Right hindlimb (tissue), 1 donor: Measurements from ENCODE around the gene MBOAT2.
"Not testable (repeated sequence)": the region's sequence is repeated elsewhere in the genome, so short reads cannot be mapped to it uniquely, and the experiment has no call there.

Experiments used
- DNase-seq: peaks from one replicate; pipeline ENCODE4 v3.0.0-alpha.2; 2018

MBOAT2 gene

DNA sequence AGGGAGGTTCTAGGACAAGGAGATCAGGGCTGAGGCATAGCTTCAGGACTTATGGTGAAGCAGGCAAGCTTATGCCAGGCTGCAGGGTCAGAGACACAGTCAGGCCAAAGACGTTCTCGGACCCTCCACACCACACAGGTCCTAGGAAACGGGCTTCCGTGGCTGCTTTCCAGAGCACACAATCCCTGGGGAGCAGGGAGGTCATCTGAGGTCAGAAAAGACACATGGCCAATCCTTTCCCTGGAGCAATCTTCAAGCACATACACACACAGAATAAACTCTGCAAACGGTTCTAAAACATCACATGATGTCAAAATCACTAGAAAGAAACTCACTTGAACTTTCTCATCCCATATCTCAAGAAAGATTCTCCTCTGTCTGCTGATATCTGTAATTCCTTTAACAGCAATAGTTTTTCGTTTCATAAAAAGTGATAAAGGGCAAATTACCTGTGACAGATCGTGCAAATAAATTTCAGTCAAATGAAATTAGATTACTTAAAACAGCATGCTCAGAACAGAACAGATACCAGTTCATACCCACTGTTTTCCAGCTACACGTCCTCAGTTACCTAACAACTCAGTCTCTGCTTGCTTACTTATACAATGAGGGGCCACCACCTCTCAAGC, 63.9 kb downstream of the MBOAT2 start:
- no peak for DNase-seq

DNA sequence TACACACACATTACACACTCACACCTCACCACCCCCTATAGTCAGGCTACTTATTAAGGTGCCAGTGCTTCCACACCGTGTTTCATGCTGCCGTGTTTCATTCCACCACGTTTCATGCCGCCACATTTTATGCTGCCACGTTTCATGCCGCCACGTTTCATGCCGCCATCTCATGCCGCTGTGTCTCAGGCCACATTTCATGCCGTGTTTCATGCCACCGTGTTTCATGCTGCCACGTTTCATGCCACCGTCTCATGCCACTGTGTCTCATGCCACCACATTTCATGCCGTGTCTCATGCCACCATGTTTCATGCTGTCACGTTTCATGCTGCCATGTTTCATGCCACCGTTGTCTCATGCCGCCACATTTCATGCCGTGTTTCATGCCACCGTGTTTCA, 65.1 kb downstream of the MBOAT2 start:
- DNase-seq: no peak

DNA sequence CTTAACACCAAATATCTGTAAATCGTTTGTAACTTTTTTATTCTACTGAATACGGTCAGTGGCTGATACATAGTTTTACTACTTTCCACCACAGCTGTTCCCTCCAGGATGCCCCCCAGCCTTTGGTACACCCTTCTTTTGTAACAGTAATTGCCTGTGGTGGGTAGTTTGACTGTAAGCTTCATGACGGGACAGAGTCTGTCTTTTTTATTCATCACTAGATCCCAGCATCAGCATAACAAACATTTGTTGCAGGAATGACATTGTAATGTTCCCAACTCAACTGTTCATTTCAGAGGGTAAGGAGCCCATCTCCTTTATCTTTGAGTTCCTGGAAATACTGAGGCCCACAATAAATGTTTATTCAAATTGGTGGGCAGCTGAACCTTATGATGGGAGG, 67.5 kb downstream of the MBOAT2 start:
- no peak for DNase-seq

DNA sequence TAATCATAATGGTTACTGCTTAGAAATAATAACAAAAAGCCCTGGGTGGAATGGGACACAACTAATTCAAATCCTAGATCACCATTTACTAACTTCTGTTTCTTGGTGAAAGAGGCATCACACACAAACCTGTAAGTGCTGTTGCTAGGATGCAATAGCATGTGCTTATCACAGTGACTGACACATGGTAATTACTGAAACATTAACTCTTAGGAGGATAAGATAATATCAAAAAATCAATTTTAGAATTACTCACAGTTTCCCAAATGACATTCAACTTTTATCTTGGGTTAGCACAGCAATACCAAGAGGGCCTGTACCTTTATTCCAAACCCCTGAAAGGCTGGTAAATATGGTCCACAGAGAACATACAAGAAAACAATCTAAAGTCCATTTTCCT, 69.1 kb downstream of the MBOAT2 start:
- no peak for DNase-seq

DNA sequence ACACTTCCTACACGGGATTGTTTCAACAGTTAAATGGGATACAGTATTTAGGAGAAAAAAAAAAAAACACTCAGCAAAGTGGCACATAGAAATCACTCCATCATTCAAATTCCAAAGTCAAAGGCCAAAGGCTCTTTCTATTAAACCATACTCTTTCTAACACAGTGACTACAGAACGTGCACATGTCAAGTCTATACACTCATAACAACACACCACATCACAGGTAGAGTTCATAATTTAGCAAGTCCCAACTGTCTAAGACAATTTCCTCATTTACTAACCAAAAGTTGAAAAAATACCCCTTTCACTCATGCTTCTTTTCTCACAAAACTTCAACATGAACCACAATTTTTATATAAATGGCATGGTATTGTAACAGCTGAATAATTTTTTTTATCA, 70.8 kb downstream of the MBOAT2 start:
- no peak for DNase-seq

DNA sequence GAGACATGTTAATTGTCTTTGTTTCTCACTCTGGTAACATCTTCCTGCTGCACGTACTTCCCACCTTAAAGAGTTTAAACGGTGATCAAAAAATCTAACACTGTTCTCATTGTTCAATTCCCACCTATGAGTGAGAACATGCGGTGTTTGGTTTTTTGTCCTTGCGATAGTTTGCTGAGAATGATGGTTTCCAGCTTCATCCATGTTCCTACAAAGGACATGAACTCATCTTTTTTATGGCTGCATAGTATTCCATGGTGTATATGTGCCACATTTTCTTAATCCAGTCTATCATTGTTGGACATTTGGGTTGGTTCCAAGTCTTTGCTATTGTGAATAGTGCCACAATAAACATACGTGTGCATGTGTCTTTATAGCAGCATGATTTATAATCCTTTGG, 73.3 kb downstream of the MBOAT2 start:
- DNase-seq: not testable (repeated sequence)

DNA sequence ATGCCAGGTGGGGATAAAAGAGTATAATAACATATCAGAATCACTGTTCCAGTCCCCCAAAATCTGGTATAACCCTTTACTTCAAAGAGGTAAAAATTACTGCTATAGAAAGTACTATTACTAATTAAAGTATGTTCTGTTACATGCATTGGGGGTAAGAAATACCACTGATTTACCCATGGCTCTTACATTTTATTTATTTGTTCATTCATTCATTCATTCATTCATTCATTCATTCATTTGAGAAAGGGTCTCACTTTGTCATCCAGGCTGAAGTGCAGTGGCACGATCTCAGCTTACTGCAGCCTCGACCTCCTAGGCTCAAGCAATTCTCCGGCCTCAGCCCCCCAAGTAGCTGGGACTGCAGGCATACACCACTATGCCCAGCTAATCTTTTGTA, 74.4 kb downstream of the MBOAT2 start:
- DNase-seq: no peak

DNA sequence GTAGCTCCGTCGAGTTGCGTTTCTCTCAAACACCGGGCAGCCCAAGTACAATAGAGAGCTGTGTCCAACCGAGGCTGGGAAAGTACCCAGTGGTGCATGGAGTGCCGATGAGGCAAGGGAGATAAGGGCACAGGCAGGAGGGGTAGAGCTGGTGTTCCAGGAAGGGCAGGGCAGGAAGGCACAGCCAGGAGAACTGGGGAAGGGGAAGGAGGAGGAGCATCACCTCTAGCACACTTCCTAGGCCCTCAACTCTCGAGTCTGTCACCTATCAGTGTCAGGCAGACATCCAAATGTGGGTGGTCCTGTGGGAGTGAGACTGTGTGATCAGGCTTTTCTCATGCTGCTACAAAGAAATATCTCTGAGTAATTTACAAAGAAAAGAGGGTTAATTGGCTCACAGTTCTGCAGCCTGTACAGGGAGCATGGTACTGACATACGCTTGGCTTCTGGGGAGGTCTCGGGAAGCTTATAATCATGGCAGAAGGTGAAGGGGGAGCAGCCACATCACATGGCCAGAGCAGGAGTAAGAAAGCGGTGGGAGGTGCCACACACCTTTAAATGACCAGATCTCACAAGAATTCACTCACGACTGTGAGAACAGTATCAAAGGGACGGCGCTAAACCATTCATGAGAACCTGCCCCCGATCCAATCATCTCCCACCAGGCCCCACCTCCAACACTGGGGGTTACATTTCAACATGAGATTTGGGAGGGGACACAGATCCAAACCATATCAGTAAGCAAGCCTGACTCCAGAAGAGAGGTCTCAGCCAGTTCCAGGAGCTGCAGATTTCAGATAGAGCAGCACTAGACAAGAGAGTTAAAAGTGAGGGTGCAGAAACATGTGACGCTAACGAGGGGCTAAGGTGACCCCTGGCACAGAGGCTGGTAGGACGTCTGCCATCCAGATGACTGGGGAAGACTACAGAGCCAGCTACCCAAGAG, 75.7 kb downstream of the MBOAT2 start:
- no peak for DNase-seq

DNA sequence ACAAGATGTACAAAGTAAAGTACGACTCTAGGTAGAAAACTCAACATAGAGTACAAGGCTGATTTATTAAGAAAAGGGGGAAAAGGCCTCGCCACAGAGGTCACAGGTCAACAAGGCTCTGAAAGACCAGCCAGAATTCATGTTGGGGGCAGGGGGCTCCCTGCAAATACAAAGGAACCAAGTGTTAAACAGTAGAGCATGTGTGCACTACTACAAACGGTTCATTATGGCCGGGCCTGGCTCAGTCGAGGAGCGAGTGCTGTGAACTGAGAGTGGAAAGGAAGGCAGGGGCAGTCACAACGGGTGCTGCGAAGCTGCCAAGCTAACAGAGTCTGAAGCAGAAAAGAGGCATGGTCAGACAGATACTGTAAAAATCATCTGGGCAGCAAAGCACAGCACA, 77.1 kb downstream of the MBOAT2 start:
- DNase-seq: no peak

DNA sequence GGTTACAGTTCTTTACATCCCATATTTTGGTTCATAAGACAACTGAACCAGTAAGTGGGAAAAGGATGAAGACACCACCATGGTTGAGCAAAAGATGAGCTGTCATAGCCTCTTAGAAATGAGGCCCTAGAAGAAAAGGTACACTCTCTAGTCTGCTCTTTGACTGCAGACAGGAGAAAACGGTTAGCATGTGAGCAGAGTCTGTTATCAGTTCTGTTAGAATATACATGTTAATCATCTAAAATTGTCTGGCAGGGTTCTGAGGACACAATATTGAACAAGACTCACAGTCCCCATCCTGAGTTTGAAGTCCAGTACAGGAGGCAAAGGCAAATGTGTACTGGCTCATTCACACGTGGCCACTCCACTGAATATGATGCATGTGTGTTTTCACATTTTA, 78.1 kb downstream of the MBOAT2 start:
- no peak for DNase-seq

DNA sequence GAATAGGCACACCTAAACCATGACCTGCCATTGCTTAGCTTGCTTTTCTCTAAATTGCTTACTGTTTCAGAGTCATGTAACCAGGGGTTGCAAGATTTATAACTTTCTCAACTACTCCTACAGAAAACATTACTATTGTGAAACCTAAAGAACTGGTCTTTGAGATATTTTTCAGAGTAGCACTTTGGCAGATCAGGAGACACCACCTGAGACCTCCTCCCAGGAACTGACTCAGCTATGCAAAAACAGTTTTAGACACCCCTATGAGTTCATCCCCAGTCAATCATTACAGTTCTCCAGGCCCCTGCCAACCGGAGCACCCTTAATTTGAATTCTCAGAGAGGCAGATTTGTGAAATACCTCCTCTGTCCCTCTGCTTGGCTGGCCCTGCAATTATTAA, 80.3 kb downstream of the MBOAT2 start:
- DNase-seq: no peak

DNA sequence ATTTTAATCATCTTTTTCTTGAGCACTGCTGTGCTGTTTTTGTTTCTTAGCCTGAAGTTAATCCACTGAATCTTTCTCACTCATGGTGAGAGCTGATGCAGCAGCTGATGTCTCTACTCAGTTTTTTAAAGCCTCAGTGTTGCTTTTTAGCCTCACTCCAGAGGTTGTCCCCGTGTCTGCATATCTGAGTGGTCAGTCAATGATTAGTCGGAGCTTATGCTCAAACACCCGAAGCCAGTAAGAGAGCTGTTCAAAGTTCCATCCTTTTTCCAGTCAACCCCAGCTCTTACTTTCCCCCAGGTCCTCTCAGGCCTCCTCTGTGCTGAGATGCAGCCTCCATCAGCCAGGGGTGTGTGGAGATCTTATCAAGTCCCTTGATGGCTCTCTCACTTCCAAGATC, 81.1 kb downstream of the MBOAT2 start:
- DNase-seq: no peak

DNA sequence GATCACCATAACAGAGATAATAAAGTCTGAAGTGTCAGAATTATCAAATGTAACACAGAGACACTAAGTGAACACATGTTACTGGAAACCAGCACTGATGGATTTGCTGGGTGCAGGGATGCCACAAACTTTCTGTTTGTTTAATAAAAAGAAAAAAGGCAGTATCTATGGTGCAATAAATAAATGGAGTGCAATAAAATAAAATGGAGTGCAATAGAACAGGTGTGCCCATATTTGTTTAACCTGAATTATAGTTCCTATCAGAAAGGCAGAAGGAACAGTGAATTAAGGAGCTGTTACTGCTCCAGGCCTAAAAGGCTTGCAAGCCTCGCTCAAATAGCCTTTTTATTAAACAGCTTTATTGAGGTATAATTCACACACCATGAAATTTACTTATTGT, 85.1 kb downstream of the MBOAT2 start:
- DNase-seq: no peak

DNA sequence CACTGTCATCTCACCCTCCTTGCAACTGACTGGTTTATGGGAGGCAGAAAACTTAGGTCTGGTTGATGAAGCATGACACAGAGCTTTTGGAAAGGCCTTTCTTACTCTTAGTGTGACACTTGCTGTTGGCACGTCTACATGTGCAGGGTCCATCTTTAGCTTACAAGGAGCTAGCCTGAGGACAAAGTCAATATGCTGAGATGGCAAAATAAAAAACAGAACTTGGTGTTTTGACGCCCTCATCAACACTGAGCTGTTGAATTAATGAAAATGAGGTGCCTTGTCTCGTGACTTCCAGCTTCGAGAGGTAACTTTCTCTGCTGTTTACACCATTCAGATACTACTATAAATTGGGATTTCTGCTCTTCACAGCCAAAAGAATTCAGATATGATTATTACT, 87.5 kb downstream of the MBOAT2 start:
- DNase-seq: no peak

DNA sequence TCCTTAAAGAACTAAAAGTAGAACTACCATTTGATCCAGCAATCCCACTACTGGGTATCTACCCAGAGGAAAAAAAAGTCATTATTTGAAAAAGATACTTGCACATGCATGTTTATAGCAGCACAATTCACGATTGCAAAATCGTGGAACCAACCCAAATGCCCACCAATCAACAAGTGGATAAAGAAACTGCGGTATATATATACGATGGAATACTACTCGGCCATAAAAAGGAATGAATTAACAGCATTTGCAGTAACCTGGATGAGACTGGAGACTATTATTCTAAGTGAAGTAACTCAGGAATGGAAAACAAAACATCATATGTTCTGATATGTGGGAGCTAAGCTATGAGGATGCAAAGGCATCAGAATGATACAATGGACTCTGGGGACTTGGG, 89.7 kb downstream of the MBOAT2 start:
- DNase-seq: not testable (repeated sequence)

DNA sequence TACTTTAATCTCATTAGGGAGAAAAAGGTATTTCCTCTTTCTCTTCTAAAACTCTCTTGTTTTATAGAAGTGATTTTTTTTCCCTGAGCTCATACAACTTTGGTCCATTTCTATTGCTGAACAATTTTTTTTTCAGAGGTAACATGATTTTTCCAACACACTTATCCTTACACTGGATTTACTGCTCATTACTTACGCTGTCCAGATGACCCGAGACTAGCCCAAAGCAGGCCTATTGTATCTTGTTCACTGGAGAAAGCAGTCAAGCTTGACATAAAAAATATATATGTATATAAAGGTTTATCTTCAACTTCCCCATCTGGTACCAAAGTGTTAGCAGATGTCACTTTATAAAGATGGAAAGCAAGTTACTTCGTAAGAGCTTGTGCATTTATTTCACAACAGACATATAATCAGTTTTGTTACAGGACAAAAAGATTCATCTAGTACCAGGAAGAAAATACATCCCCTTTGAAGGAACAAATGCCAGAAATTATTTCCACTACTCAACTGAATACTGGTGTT, 95.7 kb downstream of the MBOAT2 start:
- DNase-seq: no peak

DNA sequence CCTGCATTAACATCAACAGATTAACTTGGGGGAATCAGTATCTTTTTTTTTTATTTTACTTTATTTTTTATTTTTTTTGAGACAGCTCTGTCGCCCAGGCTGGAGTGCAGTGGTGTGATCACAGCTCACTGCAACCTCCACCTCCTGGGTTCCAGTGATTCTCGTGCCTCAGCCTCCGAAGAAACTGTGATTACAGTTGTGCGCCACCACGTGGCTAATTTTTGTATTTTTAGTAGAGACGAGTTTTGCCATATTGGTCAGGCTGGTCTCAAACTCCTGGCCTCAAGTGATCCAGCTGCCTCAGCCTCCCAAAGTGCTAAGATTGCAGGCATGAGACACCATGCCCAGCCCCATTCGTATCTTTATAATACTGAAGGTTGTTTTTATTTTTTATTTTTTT, 99.6 kb downstream of the MBOAT2 start:
- DNase-seq: not testable (repeated sequence)

DNA sequence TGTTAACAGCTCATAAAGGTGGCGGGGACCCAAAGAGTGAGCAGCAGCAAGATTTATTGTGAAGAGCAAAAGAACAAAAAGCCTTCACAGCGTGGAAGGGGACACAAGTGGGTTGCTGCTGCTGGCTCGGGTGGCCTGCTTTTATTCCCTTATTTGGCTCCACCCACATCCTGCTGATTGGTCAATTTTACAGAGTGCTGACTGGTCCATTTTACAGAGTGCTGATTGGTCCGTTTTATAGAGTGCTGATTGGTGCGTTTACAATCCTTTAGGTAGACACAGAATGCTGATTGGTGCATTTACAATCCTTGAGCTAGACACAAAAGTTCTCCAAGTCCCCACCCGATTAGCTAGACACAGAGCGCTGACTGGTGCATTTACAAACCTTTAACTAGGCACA, 100.7 kb downstream of the MBOAT2 start:
- DNase-seq: not testable (repeated sequence)

DNA sequence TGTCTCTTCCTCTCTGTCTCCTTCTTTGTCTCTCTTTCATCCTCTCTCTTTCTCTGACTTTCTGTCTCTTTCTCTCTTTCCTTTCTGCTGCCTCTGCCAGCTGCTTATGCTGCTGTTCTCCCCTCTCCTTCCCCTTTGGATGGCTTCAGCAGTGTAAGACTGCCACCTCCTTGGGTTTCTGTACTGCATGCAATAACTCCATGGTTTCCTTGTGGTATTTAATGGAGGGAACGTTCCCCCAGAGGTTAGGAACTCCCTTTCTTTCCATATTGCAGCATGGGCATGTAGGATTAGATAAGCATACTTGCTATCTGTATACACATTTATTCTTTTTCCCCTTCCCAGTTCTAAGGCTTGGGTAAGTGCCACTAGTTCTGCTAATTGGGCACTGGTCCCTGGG, 106.3 kb downstream of the MBOAT2 start:
- not testable (repeated sequence) for DNase-seq

DNA sequence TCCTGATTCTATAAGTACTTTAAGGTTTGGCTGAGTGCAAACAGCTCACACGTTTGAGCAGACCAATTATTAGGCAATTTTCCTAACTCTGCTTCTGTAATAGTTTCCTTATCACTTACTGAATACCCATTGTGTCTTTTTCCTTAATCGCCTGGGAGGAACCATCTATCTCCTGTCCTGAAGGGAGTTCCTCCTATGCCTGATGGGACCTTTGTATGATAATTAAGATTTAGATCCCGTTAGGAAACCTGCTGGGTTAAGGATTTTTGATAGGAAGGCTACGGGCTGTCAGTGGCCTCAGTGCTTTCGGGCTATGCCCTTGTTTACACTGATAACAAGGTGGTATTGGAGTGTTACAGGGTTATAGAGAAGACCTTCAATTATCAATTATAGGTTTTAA, 106.8 kb downstream of the MBOAT2 start:
- DNase-seq: not testable (repeated sequence)

DNA sequence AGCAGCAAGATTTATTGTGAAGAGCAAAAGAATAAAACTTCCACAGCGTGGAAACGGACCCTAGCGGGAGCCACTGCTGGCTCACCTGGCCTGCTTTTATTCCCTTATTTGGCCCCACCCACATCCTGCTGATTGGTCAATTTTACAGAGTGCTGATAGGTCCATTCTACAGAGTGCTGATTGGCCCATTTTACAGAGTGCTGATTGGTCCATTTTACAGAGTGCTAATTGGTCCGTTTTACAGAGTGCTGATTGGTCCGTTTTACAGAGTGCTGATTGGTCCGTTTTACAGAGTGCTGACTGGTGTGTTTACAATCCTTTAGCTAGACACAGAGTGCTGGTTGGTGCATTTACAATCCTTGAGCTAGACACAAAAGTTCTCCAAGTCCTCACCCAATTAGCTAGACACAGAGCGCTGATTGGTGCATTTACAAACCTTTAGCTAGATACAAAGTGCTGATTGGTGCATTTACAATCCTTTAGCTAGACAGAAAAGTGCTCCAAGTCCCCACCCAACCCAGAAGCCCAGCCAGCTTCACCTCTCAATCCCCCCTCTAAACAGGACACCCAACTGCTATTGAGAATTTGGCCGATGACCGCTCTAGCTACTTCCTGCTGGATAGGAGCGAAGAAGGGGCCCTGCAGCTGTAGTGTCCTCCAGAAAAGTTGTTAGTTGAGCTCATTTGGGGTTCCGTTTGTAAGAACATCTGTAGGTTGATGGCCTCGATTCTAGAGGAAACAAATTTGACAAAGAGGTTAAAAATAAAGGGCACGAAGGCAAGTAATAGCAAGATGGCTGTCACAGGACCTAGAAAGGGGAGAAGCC, 108.2 kb downstream of the MBOAT2 start:
- DNase-seq: not testable (repeated sequence)

DNA sequence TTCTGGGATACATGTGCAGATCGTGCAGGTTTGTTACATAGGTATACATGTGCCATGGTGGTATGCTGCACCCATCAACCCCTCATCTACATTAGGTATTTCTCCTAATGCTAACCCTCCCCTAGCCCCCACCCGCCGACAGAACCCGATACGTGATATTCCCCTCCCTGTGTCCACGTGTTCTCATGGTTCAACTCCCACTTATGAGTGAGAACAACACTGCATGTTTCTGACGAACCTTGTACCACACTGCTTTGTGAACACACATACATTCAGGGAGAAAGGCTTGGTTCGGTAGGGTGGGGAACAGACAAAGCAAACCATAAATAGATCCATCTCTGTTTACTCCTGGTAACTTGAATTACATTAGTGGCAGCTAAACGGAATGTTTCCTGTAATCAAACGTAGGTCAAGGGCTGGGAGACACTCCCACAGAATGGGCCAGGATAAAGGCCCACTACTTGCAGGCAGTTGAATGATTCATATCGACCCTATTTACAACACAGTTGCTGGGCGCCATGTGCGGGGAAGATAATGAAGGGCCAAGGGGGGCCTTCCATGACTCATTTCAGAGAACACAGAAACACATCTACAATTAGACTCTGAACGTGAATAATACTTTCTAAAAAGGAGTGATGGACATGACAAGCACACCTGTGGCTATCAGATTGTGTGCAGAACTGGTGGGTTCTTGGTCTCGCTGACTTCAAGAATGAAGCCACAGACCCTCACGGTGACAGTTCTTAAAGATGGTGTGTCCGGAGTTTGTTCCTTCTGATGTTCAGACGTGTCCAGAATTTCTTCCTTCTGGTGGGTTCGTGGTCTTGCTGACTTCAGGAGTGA, 109.3 kb downstream of the MBOAT2 start:
- DNase-seq: no peak
